ENCODE results near the gene UQCR10. TPM values are rescaled to one million over a fixed set of nuclear protein-coding genes. Genes with fewer than 3 reads are reported as not detected.

UQCR10 gene
- total RNA-seq, 3 donors from 2014 or later, result 61.2 to 74.1 (median 68.3) TPM

- TF ChIP-seq POLR2A (IDR thresholded peaks at IDR 0.05) (no peak), POLR2AphosphoS5 (IDR thresholded peaks at IDR 0.05) (no peak), CTCF (IDR thresholded peaks at IDR 0.05) (no peak)
- H3K4me1 ChIP-seq, result peaks cover 0 to 17% of the 10 kb centered on the region in 2 donors
- no peak overlapping the region for H3K4me3 ChIP-seq
- H3K27ac ChIP-seq, result no peak overlapping the region
- no peaks in the 10 kb centered on the region for H3K36me3 ChIP-seq
- intact Hi-C loops (cut with DNase I; ENCODE audit: low total_unique reads), result no loop called here
- no peaks in the 10 kb centered on the region for H3K9me3 ChIP-seq
- no peak for DNase-seq (ENCODE audit: low spot score in 2 of 2)
- H3K27me3 ChIP-seq, result no peaks in the 10 kb centered on the region
Observed at GRCh38 chr22:29816980-29817379, 49.8 kb downstream of the UQCR10 start.

GRCh38 chr22:29817724-29818123, 50.6 kb downstream of the UQCR10 start:
- Histone ChIP-seq H3K9me3 (no peaks in the 10 kb centered on the region), H3K36me3 (no peaks in the 10 kb centered on the region), H3K4me3 (no peak overlapping the region), H3K27ac (no peak overlapping the region), H3K27me3 (no peaks in the 10 kb centered on the region), H3K4me1 (peaks cover 0 to 17% of the 10 kb centered on the region in 2 donors)
- intact Hi-C loops (cut with DNase I; ENCODE audit: low total_unique reads), result no loop called here
- DNase-seq (ENCODE audit: low spot score in 2 of 2), result no peak
- TF ChIP-seq POLR2A (IDR thresholded peaks at IDR 0.05), result no peak
- TF ChIP-seq POLR2AphosphoS5 (IDR thresholded peaks at IDR 0.05), result no peak
- TF ChIP-seq CTCF (IDR thresholded peaks at IDR 0.05), result no peak

- no peak for DNase-seq (ENCODE audit: low spot score in 2 of 2)
- Histone ChIP-seq H3K4me3 (no peak overlapping the region), H3K36me3 (no peaks in the 10 kb centered on the region), H3K9me3 (no peaks in the 10 kb centered on the region), H3K27me3 (no peaks in the 10 kb centered on the region), H3K27ac (no peak overlapping the region), H3K4me1 (peaks cover 0 to 17% of the 10 kb centered on the region in 2 donors)
- intact Hi-C loops (cut with DNase I; ENCODE audit: low total_unique reads), result no loop called here
- no peak for TF ChIP-seq POLR2AphosphoS5 (IDR thresholded peaks at IDR 0.05)
- no peak for TF ChIP-seq POLR2A (IDR thresholded peaks at IDR 0.05)
- TF ChIP-seq CTCF (IDR thresholded peaks at IDR 0.05), result no peak
Observed at GRCh38 chr22:29819501-29819900, 52.3 kb downstream of the UQCR10 start.

Other genes starting within 250 kb of the UQCR10 start
- gene THOC5, start 213.6 kb upstream of the UQCR10 start, total RNA-seq, result 10 to 100 TPM; 33.2 to 55.4 (median 48.0) TPM
- 10 to 100 TPM in 2 of 3 donors, 1 to 10 TPM in 1; 7.4 to 29.3 (median 28.5) TPM for gene NIPSNAP1, start 186.3 kb upstream of the UQCR10 start, total RNA-seq
- gene NF2, start 163.7 kb upstream of the UQCR10 start, total RNA-seq, result 10 to 100 TPM; 21.1 to 36.1 (median 31.8) TPM
- gene CABP7, start 47.4 kb upstream of the UQCR10 start, total RNA-seq, result not detected
- gene ZMAT5, start 362 bp upstream of the UQCR10 start, total RNA-seq, result 10 to 100 TPM; 22.5 to 26.2 (median 23.0) TPM
- 10 to 100 TPM; 37.0 to 60.3 (median 45.8) TPM for gene ASCC2, start 70.9 kb downstream of the UQCR10 start, total RNA-seq
- gene MTMR3, start 115.8 kb downstream of the UQCR10 start, total RNA-seq, result 10 to 100 TPM; 57.0 to 90.0 (median 67.2) TPM